Stomach (tissue), 4 donors: Measurements from ENCODE around the gene TTC33.

Source experiments
- CTCF ChIP-seq, 7 experiments: fragments of 450-650 bp in 4 of 7; fragments of 200-600 bp in 3 of 7; sonication (generic) in 3 of 7; IDR thresholded peaks; one replicate each; pipeline ENCODE4 v1.5.1; 2016 to 2019; ENCODE audit warnings: antibody characterized with exemption in 7 of 7, control low read depth in 2 of 7, mild to moderate bottlenecking in 1 of 7
- EP300 ChIP-seq: sonication (generic); formaldehyde crosslinking; IDR thresholded peaks from one replicate; pipeline ENCODE4 v1.6.1; 2017; ENCODE audit warnings: antibody characterized with exemption
- POLR2A ChIP-seq, 4 donors: fragments of 450-650 bp; IDR thresholded peaks; one replicate each; pipeline ENCODE4 v1.6.1; 2016; ENCODE audit warnings: antibody characterized with exemption in 4 of 4, control low read depth in 2 of 4, mild to moderate bottlenecking in 1 of 4, moderate library complexity in 1 of 4
- POLR2AphosphoS5 ChIP-seq, 3 donors: sonication (generic); formaldehyde crosslinking; IDR thresholded peaks; one replicate each; pipeline ENCODE4 v1.6.1; 2016; ENCODE audit warnings: antibody characterized with exemption in 3 of 3

- TF ChIP-seq CTCF (IDR thresholded peaks at IDR 0.05), result no peak
- TF ChIP-seq POLR2AphosphoS5 (IDR thresholded peaks at IDR 0.05), result no peak
- no peak for TF ChIP-seq EP300
- no peak for TF ChIP-seq POLR2A (IDR thresholded peaks at IDR 0.05)
These were observed 25.1 kb upstream of the TTC33 start for GRCh38 chr5:40780858-40781257.
